NCI-H524 (cell line): ENCODE data around the gene RLN3.
A peak's percentile ranks its signal among the peaks of the same experiment; 100 is the strongest.
"Not testable (repeated sequence)": the region's sequence is repeated elsewhere in the genome, so short reads cannot be mapped to it uniquely, and the experiment has no call there.

Experiments
- DNase-seq, 2 experiments: peaks; one replicate each; lab custom pipeline; 2025; lab: John Stamatoyannopoulos, UW

Gene RLN3

GRCh38 chr19:14021474-14021873 is 6.5 kb upstream of the RLN3 start:
- DNase-seq = no peak

- DNase-seq = no peak
These were observed 5.5 kb upstream of the RLN3 start for GRCh38 chr19:14022469-14022868.

DNA sequence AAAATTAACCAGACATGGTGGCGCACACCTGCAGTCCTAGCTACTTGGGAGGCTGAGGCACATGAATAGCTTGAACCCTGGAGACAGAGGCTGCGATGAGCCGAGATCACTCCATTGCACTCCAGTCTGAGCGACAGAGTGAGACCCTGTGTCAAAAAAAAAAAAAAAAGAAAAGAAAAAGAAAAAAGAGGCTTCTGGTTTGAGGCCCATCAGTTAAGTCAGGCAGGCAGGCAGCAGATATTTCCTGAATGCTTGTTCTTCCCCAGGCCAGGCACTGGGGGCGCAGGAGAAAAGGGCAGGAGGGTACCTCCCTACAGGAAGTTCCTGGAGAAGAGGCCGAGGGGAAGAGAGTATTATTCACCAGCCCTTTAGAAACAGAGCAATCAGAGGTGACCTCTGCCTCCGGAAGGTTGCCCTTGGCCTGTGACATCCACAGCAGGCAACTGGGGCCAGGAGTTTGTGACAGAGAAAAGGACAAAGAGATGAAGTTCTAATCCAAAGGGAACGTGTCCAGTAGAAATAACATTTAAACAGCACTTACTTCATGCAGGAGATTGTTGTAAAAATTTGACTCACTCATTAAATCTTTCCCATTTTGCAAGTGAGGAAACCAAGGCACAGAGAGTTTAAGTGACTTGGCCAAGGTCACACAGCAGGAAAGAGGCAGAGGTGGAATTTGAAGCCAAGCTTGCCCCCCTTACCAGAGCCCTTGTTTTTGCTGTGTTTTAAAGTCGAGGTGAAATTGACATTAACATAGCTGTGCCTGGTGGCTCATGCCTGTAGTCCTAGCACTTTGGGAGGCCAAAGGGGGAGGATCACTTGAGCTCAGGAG is 4.3 kb upstream of the RLN3 start:
- peak; percentile 42 for DNase-seq

GRCh38 chr19:14026652-14027192 is 1.2 kb upstream of the RLN3 start:
- not testable (repeated sequence) for DNase-seq

DNA sequence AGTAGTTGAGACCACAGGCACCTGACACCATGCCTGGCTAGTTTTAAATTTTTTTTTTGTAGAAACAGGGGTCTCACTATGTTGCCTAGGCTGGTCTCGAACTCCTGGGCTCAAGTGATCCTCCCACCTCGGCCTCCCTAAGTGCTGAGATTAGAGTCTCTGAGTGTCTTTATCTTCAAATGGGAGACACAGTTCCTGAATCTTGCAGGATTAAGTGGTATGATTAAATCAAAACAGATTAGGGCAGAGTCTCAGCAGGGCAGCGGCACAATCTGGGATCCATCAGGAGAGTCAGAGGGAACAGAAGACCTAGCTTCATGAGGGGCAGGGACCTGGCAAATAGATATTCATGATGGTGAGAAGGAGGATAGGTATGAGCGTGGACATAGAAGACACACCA is 953 bp downstream of the RLN3 start:
- DNase-seq = peak in 1 of 2 experiments; percentile 23

GRCh38 chr19:14030997-14031718 is 3.2 kb downstream of the RLN3 start:
- no peak for DNase-seq

DNA sequence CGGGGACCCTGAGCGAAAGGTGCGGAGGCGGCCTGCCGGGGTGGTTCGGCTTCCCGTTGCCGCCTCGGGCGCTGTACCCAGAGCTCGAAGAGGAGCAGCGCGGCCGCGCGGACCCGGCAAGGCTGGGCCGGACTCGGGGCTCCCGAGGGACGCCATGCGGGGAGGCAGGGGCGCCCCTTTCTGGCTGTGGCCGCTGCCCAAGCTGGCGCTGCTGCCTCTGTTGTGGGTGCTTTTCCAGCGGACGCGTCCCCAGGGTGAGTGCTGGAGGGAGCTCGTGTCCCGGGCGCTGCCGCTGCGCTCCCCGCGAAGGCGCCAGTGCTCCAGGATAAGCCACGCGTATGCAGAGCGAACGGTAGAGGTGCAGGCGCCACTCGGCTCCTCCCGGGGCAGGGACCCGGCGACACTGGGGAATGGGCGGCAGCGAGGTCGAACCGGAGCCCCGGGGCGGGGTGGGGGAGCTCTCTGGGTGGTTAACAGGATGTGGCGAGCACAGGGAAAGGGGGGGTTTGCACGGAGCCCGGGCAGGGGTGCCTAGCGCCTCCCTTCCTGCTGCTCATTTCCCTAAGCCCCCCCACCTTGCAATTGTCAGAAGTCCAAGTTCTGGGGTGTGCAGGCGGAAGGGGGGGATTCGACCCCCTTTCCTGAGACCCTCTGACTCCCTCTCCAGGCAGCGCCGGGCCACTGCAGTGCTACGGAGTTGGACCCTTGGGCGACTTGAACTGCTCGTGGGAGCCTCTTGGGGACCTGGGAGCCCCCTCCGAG is 4.0 kb downstream of the RLN3 start, which contains the start of gene IL27RA:
Gene IL27RA, plus strand, starts transcription at position 44 of the 762 bp plus-strand sequence. Its CDS starts 111 bp downstream, at position 155.
- DNase-seq = peak; percentile 62 to 73

GRCh38 chr19:14033946-14034345 is 6.0 kb downstream of the RLN3 start:
- DNase-seq = no peak

DNA sequence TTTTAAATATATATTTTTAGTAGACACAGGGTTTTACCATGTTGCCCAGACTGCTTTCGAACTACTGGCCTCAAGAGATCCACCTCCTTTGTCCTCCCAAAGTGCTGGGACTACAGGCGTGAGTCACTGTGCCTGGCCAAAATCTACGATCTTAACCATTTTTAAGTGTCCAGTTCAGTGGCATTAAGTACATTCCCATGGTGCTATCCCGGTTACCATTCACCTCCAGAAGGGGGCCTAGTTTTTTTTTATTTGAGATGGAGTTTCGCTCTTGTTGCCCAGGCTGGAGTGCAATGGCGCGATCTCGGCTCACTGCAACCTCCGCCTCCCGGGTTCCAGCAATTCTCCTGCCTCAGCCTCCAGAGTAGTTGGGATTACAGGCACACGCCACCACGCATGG is 7.2 kb downstream of the RLN3 start:
- not testable (repeated sequence) for DNase-seq

DNA sequence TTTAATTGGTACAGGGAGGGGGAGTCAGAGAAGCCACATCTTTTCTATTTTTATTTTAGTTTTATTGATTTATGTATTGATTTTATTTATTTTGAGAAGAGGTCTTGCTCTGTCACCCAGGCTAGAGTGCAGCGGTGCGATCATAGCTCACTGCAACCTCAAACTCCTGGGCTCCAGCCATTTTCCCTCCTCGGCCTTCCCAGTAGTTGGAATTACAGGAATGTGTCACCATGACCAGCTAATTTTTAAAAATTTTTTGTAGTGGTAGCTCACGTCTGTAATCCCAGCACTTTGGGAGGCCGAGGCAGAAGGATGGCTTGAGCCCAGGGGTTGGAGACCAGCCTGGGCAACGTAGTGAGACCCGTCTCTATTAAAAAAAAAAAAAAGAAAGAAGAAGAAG is 7.8 kb downstream of the RLN3 start:
- DNase-seq = no peak

GRCh38 chr19:14039181-14039580 is 11.2 kb downstream of the RLN3 start:
- DNase-seq = no peak

- peak; percentile 22 to 43 for DNase-seq
These were observed 15.0 kb downstream of the RLN3 start for GRCh38 chr19:14042659-14043608.

DNA sequence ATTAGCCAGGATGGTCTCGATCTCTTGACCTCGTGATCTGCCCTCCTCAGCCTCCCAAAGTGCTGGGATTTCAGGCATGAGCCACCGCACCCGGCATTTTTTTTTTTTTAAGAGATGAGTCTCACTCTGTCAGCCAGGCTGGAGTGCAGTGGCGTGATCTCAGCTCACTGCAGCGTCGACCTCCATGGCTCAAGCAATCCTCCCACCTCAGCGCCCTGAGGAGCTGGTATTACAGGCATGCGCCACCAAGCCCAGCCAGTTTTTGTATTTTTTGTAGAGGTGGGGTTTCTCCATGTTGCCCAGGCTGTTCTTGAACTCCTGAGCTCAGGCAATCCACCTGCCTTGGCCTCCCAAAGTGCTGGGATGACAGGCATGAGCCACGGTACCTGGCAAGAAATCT is 19.9 kb downstream of the RLN3 start:
- not testable (repeated sequence) for DNase-seq

DNA sequence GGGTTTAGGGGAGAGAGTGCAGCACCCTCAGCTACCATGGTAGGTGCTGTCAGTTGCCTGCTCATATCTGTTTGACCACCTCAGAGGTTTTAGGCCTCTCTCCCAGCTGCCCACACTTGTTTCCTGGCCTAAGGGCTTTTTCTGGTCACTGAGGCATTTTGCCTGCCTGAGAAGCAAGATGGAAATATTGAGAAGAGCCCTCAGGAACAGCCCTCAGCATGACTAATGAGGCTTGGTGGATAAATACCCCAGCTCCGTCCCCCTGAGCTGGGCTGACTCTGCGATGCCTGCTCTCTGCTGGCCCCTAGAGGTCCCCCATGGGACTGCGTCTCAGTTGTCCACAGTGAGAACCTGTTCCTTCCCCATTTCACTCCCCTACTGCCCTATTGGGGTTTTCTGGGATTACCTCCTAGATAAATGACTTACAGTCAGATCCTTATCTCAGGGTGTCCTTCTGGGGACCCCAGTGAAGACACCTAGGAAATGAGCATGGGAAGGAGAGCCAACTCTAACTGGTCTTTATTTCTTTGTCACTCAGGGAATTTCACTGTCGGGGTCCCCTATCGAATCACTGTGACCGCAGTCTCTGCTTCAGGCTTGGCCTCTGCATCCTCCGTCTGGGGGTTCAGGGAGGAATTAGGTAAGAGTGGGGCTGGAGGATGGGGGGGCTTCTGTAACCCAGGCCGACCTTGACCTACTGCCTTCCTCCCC is 20.6 kb downstream of the RLN3 start:
- peak in 1 of 2 experiments; percentile 41 for DNase-seq

- DNase-seq = no peak
These were observed 22.6 kb downstream of the RLN3 start for GRCh38 chr19:14050512-14050911.

GRCh38 chr19:14050961-14051360 is 23.0 kb downstream of the RLN3 start:
- DNase-seq = not testable (repeated sequence)

- no peak for DNase-seq
These were observed 24.0 kb downstream of the RLN3 start for GRCh38 chr19:14051980-14052379.

GRCh38 chr19:14052470-14052869 is 24.5 kb downstream of the RLN3 start:
- no peak for DNase-seq

- DNase-seq = no peak
These were observed 25.1 kb downstream of the RLN3 start for GRCh38 chr19:14053032-14053431.

DNA sequence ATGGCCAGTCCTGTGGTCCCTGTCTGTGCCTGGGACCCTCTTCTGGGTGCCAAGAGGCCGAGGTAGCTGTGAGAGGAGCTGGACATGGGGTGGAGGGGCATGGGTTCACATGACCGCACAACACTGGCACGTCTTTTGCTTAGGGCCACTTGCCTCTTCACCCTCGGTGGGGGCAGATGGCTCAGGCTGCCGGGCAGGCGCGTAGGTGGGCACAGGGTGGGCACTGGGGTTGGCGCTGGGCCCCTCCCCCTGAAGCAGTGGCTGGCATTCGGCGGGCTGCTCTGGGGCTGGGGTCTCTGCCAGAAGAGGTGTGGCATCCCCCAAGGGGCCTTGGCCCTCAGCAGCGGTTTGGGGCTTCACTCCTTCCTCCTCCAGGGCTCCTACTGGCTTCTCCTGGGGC is 25.6 kb downstream of the RLN3 start:
- DNase-seq = no peak
